Activated CD4-positive, alpha-beta T cell treated with anti-CD3 and anti-CD28 coated beads, Interleukin-2, amount 10 ng/mL, durations not matched to agents 7 days and 5 days (primary cell): ENCODE measurements around the gene FHOD3. TPM values are rescaled to one million over a fixed set of nuclear protein-coding genes. Genes with fewer than 3 reads are reported as not detected.

Experiments used
- CTCF ChIA-PET: fragments of 350-600 bp; sonication (Branson Sonifier 250); formaldehyde crosslinking; loops from one replicate; lab custom pipeline; 2021; ENCODE audit warnings: antibody characterized with exemption; lab: Charles Lee
- POLR2A ChIA-PET: fragments of 350-600 bp; sonication (Branson Sonifier 250); formaldehyde crosslinking; loops from one replicate; lab custom pipeline; 2021; ENCODE audit warnings: antibody characterized with exemption; lab: Charles Lee
- DNase-seq: peaks from one replicate; pipeline ENCODE4 v3.0.0-alpha.2; 2020
- H3K27ac Mint-ChIP-seq: one replicate; pipeline ENCODE4 v1.8.0; 2021; ENCODE audit warnings: mild to moderate bottlenecking, moderate library complexity, mixed read lengths
- H3K27me3 Mint-ChIP-seq: one replicate; pipeline ENCODE4 v1.8.0; 2021; ENCODE audit warnings: mixed read lengths
- H3K36me3 Mint-ChIP-seq: one replicate; pipeline ENCODE4 v1.8.0; 2021; ENCODE audit warnings: low read depth, mixed read lengths
- H3K4me1 Mint-ChIP-seq: one replicate; pipeline ENCODE4 v1.8.0; 2021; ENCODE audit warnings: mixed read lengths
- H3K4me3 Mint-ChIP-seq: one replicate; pipeline ENCODE4 v1.8.0; 2021; ENCODE audit warnings: mild to moderate bottlenecking, moderate library complexity, mixed read lengths
- H3K9me3 Mint-ChIP-seq: one replicate; pipeline ENCODE4 v1.8.0; 2021; ENCODE audit warnings: mixed read lengths
- total RNA-seq, 2 experiments: library from RNA; stranded (reverse); gene quantifications; one replicate each; pipeline ENCODE4 v1.2.3, GENCODE V29; 2021

Gene FHOD3
- total RNA-seq, 2 experiments from 2014 or later = not detected

- H3K9me3 Mint-ChIP-seq = peaks cover 2% of the 10 kb centered on the region
- no peak for DNase-seq
- no peaks in the 10 kb centered on the region for H3K27me3 Mint-ChIP-seq
- ChIA-PET CTCF (no interaction called here), POLR2A (no interaction called here)
- no peaks in the 10 kb centered on the region for H3K36me3 Mint-ChIP-seq
- H3K4me1 Mint-ChIP-seq = no peaks in the 10 kb centered on the region
- H3K4me3 Mint-ChIP-seq = no peak overlapping the region
- H3K27ac Mint-ChIP-seq = no peak overlapping the region
Measured at GRCh38 chr18:36595818-36596215, 298.3 kb downstream of the FHOD3 start.

GRCh38 chr18:36597636-36598035, 300.1 kb downstream of the FHOD3 start:
- DNase-seq = no peak
- H3K36me3 Mint-ChIP-seq = no peaks in the 10 kb centered on the region
- POLR2A ChIA-PET = no interaction called here
- H3K27me3 Mint-ChIP-seq = no peaks in the 10 kb centered on the region
- no peak overlapping the region for H3K4me3 Mint-ChIP-seq
- no peak overlapping the region for H3K27ac Mint-ChIP-seq
- CTCF ChIA-PET = no interaction called here
- H3K4me1 Mint-ChIP-seq = peaks cover 2% of the 10 kb centered on the region
- H3K9me3 Mint-ChIP-seq = peaks cover 6% of the 10 kb centered on the region

GRCh38 chr18:36600548-36600947, 303.0 kb downstream of the FHOD3 start:
- Mint-ChIP-seq H3K27ac (no peak overlapping the region), H3K4me3 (no peak overlapping the region), H3K9me3 (peaks cover 6% of the 10 kb centered on the region), H3K4me1 (peaks cover 2% of the 10 kb centered on the region), H3K36me3 (no peaks in the 10 kb centered on the region), H3K27me3 (peaks cover 2% of the 10 kb centered on the region)
- ChIA-PET CTCF (no interaction called here), POLR2A (no interaction called here)
- no peak for DNase-seq

GRCh38 chr18:36601316-36601715, 303.8 kb downstream of the FHOD3 start:
- H3K9me3 Mint-ChIP-seq = peaks cover 6% of the 10 kb centered on the region
- POLR2A ChIA-PET = no interaction called here
- H3K27me3 Mint-ChIP-seq = peaks cover 2% of the 10 kb centered on the region
- peaks cover 2% of the 10 kb centered on the region for H3K4me1 Mint-ChIP-seq
- no peaks in the 10 kb centered on the region for H3K36me3 Mint-ChIP-seq
- CTCF ChIA-PET = no interaction called here
- no peak overlapping the region for H3K4me3 Mint-ChIP-seq
- DNase-seq = no peak
- no peak overlapping the region for H3K27ac Mint-ChIP-seq

- ChIA-PET CTCF (no interaction called here), POLR2A (no interaction called here)
- Mint-ChIP-seq H3K27me3 (peaks cover 2% of the 10 kb centered on the region), H3K27ac (no peak overlapping the region), H3K4me1 (peaks cover 2% of the 10 kb centered on the region), H3K4me3 (no peak overlapping the region), H3K9me3 (peaks cover 6% of the 10 kb centered on the region), H3K36me3 (no peaks in the 10 kb centered on the region)
- no peak for DNase-seq
Measured at GRCh38 chr18:36602071-36602470, 304.6 kb downstream of the FHOD3 start.

- peaks cover 2% of the 10 kb centered on the region for H3K27me3 Mint-ChIP-seq
- ChIA-PET POLR2A (no interaction called here), CTCF (no interaction called here)
- H3K27ac Mint-ChIP-seq = no peak overlapping the region
- no peak overlapping the region for H3K4me3 Mint-ChIP-seq
- H3K36me3 Mint-ChIP-seq = no peaks in the 10 kb centered on the region
- peaks cover 6% of the 10 kb centered on the region for H3K9me3 Mint-ChIP-seq
- no peak for DNase-seq
- H3K4me1 Mint-ChIP-seq = peaks cover 2% of the 10 kb centered on the region
Measured at GRCh38 chr18:36602620-36603019, 305.1 kb downstream of the FHOD3 start.

GRCh38 chr18:36608107-36608506, 310.6 kb downstream of the FHOD3 start:
- CTCF ChIA-PET = no interaction called here
- DNase-seq = no peak
- Mint-ChIP-seq H3K36me3 (no peaks in the 10 kb centered on the region), H3K4me1 (no peaks in the 10 kb centered on the region), H3K27me3 (peaks cover 2% of the 10 kb centered on the region), H3K4me3 (no peak overlapping the region), H3K9me3 (no peaks in the 10 kb centered on the region), H3K27ac (no peak overlapping the region)
- POLR2A ChIA-PET = no interaction called here

GRCh38 chr18:36610258-36610657, 312.7 kb downstream of the FHOD3 start:
- ChIA-PET POLR2A (no interaction called here), CTCF (no interaction called here)
- H3K4me1 Mint-ChIP-seq = no peaks in the 10 kb centered on the region

GRCh38 chr18:36610661-36611060, 313.1 kb downstream of the FHOD3 start:
- ChIA-PET CTCF (no interaction called here), POLR2A (no interaction called here)
- Mint-ChIP-seq H3K27ac (no peak overlapping the region), H3K9me3 (no peaks in the 10 kb centered on the region), H3K4me3 (no peak overlapping the region), H3K4me1 (no peaks in the 10 kb centered on the region), H3K27me3 (no peaks in the 10 kb centered on the region), H3K36me3 (no peaks in the 10 kb centered on the region)
- DNase-seq = no peak

More at GRCh38 chr18:36610258-36610657, 312.7 kb downstream of the FHOD3 start:
- H3K27me3 Mint-ChIP-seq = peaks cover 1% of the 10 kb centered on the region
- no peak for DNase-seq
- no peaks in the 10 kb centered on the region for H3K9me3 Mint-ChIP-seq
- H3K4me3 Mint-ChIP-seq = no peak overlapping the region
- no peak overlapping the region for H3K27ac Mint-ChIP-seq
- no peaks in the 10 kb centered on the region for H3K36me3 Mint-ChIP-seq

GRCh38 chr18:36613069-36613468, 315.6 kb downstream of the FHOD3 start:
- ChIA-PET POLR2A (no interaction called here), CTCF (no interaction called here)
- Mint-ChIP-seq H3K27ac (no peak overlapping the region), H3K36me3 (no peaks in the 10 kb centered on the region), H3K4me3 (no peak overlapping the region), H3K27me3 (no peaks in the 10 kb centered on the region), H3K9me3 (no peaks in the 10 kb centered on the region), H3K4me1 (no peaks in the 10 kb centered on the region)
- DNase-seq = no peak

GRCh38 chr18:36613810-36614209, 316.3 kb downstream of the FHOD3 start:
- Mint-ChIP-seq H3K4me1 (no peaks in the 10 kb centered on the region), H3K9me3 (no peaks in the 10 kb centered on the region), H3K27me3 (no peaks in the 10 kb centered on the region), H3K27ac (no peak overlapping the region), H3K36me3 (no peaks in the 10 kb centered on the region), H3K4me3 (no peak overlapping the region)
- ChIA-PET POLR2A (no interaction called here), CTCF (no interaction called here)
- no peak for DNase-seq

GRCh38 chr18:36620788-36621187, 323.3 kb downstream of the FHOD3 start:
- Mint-ChIP-seq H3K4me3 (no peak overlapping the region), H3K4me1 (no peaks in the 10 kb centered on the region), H3K9me3 (no peaks in the 10 kb centered on the region), H3K27ac (no peak overlapping the region), H3K36me3 (no peaks in the 10 kb centered on the region), H3K27me3 (no peaks in the 10 kb centered on the region)
- DNase-seq = no peak
- CTCF ChIA-PET = no interaction called here
- POLR2A ChIA-PET = no interaction called here

- no peak overlapping the region for H3K4me3 Mint-ChIP-seq
- CTCF ChIA-PET = no interaction called here
- H3K9me3 Mint-ChIP-seq = no peaks in the 10 kb centered on the region
- H3K36me3 Mint-ChIP-seq = no peaks in the 10 kb centered on the region
- H3K27me3 Mint-ChIP-seq = no peaks in the 10 kb centered on the region
- H3K27ac Mint-ChIP-seq = no peak overlapping the region
- POLR2A ChIA-PET = no interaction called here
- H3K4me1 Mint-ChIP-seq = no peaks in the 10 kb centered on the region
- no peak for DNase-seq
Measured at GRCh38 chr18:36622610-36623009, 325.1 kb downstream of the FHOD3 start.

- ChIA-PET CTCF (no interaction called here), POLR2A (no interaction called here)
- Mint-ChIP-seq H3K4me3 (no peak overlapping the region), H3K9me3 (no peaks in the 10 kb centered on the region), H3K36me3 (no peaks in the 10 kb centered on the region), H3K27ac (no peak overlapping the region), H3K27me3 (no peaks in the 10 kb centered on the region), H3K4me1 (no peaks in the 10 kb centered on the region)
- DNase-seq = no peak
Measured at GRCh38 chr18:36623091-36623490, 325.6 kb downstream of the FHOD3 start.
